SIG-M5 treated with dmso at 0.1 percent for 504 hours (cell line): ENCODE measurements around the gene PTPRD.

Source experiments
- DNase-seq: peaks from one replicate; lab custom pipeline; 2025; ENCODE audit not compliant: unreplicated experiment; lab: John Stamatoyannopoulos, UW

The PTPRD gene

GRCh38 chr9:8627976-8628679, 1984.7 kb downstream of the PTPRD start:
- DNase-seq: no peak

GRCh38 chr9:8622871-8623270, 1989.9 kb downstream of the PTPRD start:
- DNase-seq: no peak

DNA sequence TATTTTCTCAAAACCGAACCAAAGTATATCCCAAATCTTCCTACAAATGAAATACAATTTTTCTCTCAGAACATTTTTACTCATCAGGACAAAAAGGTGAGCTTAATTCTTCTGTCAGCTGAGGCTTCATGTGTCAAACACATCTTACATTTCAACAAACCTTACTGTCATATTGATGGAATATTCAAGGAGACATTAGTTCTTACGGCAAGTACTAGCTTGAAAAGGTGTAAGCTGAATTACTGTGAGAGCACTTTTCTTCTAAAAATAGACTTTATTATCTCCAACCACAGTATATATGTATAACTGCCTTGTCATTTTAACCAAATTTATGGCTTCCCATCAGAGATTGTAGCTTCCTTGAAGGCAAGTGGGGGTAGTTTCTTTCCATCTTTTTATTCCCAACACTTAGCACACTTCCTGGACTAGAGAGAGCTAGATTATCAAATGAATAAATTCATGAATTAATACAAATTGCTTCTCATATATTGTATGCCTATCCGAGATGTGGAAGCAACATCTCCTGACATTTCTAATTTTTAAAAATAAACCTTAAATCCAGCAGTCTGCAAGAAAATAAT, 1990.5 kb downstream of the PTPRD start:
- DNase-seq: no peak

DNA sequence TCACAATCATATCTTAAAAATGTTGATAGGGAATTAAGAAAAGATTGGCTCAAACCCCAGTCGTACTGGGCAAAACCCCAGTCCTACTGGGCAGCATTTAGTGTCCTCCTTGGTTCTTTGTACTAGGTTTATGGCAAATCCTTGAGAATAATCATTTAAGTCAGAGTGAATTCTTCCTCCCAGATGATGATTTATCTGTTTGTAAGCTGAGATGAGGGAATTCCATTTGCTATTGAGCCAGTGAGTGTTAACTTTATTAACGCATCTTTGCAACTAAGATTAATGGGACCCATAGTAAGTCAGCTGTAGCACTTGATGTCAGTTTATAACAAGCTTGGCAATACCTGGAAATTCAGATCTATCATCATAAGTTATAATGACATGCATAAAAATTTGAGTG, 1991.4 kb downstream of the PTPRD start:
- DNase-seq: no peak

DNA sequence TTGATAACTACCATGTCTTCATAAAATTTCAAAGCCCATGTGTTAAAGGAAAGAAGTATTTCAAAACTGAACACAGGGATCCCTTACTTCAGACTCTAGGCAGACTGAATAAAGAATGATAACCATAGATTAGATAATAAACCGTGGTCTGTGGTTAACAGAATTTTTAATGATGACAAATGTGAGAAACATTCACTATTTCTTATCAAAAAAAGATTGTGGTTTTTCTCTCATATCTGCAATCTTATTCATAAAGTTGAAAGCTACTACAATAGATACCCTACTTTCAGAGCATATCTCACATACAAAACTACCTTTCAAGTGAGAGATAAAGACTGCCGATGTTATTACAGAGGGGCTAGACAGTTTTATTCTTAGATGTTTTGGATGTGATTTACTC, 1996.4 kb downstream of the PTPRD start:
- DNase-seq: no peak

DNA sequence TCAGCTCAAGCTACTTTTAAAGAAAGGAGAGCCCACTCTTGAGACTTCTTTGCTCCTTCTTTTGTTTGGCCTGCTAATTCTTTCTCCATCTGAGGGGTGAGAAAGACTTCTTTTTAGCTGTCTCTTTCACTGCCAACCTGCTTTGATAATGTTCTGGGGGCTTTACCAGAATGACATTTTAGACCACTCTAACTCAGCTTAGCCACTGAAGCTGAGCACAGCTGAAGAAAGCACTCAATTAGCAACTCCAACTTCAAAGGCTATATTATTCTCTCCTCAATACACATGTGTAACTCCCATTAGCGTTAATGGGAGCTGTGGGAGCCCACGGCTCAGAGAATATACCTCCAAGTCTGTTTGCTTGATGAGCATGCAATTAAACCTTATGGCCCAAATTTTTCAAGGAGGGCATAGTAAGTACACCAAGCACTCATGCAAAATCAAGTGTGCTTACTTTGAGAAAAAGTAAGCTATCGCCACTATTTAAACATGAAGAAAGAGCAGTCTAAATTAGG, 1997.8 kb downstream of the PTPRD start:
- no peak for DNase-seq

DNA sequence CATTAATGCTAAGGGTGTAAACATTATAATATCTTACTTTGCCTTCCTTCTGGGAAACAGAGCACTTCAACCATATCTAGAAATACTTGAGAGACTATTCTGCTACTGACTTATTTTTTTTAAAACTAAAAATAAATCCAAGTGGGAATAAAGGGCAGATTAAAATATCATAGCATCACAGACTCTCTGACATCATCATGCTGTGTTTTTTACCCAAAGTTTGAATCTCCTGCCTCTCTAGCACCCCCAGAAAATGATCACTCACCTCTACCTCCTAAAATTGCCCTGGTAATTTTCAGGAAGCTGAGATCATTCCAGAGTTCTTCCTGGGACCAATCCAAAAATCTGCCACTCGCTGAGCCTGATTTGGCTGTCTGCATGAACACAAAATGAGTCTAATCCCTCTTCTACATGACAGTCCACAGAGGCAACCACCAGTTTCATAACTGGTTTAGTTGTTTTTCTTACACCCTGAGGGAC, 1999.4 kb downstream of the PTPRD start:
- DNase-seq: no peak

DNA sequence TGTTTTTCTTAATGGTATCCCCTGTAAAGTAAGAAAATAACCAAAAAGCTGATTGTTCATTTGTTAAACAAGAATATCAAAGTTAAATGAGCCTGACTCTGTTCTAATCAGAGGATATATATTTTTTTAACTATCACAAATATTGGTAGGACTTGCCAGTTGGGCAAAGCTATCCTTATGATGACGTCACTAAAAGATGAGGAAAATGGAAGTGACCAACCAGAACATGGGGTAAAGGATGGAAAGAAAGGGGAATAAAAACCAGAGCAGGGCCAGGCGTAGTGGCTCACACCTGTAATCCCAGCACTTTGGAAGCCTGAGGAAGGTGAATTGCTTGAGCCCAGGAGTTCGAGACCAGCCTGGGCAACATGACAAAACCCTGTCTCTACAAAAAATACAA, 2001.6 kb downstream of the PTPRD start:
- no peak for DNase-seq

GRCh38 chr9:8610256-8610655, 2002.5 kb downstream of the PTPRD start:
- no peak for DNase-seq

- no peak for DNase-seq
Measured at GRCh38 chr9:8605096-8605495, 2007.7 kb downstream of the PTPRD start.

DNA sequence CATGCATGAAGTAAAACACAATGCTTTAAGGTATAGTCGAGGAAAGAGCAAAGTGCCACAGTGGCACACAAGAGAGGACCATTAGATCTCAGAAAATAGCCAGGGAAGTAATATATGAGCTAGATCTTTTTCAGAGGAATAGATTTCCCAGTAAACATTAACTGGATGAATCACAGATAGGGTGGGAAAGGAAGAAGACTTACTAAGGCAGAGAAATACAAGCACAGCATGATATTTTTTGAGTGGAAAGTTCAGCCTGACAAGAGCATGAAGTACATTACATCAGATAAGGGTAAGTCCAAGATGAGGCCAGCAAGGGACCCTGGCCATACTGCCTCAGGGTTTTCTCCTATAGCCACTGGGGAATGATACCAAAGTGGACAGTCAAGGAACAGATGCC, 2008.6 kb downstream of the PTPRD start:
- DNase-seq: no peak

DNA sequence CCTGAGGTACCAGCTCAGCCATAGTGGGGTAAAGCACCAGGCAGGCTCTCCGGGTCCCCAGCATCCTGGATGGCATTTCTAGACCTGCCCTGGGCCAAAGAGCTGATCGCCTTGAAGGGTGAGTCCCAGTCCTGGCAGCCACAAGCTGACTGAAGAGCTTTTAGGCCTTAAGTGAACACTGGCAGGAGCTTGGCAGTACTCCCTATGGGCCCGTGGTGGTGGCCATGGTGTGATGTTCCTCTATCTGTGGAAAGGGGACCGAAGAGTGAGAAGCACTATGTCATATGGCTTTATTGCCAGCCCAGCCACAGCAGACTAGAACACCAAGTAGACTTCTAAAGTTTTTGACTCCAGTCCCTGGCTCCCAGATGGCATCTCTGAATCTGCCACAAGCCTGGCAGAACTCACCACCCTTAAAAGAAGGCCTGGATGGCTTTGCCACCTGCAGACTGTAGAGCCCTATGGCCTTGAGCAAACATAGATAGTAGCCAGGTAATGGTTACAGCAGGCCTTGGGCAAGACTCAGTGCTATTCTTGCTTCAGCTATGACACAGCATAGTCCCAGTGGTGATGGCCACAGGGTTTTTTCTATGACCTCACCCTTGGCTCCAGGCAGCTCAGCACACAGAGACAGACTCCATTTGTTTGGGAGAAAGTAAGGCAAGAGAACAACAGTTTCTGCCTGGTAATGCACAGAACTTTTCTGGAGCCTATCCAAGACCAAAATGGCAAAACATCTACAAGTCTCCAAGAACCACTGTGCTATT, 2011.7 kb downstream of the PTPRD start:
- DNase-seq: no peak

- no peak for DNase-seq
Measured at GRCh38 chr9:8599937-8600336, 2012.9 kb downstream of the PTPRD start.

DNA sequence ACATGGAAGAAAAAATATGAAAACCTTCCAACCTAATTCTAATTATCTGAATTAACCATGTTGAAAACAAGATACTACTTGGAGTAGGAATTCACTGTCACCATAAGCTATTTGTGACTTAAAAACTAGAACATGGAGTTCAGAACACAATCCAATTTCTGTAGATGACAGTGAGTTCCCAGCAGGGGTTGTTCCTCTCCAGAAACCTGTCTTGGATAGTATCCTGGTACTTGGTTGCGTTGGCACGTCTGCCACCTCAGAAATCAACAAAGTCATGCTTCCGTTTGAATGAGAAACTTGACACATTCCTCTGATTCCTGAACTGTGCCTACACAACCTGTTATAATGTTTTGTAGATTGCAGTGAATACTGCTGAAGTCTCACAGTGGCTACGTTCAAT, 2023.3 kb downstream of the PTPRD start:
- DNase-seq: no peak

- no peak for DNase-seq
Measured at GRCh38 chr9:8585036-8585435, 2027.8 kb downstream of the PTPRD start.

DNA sequence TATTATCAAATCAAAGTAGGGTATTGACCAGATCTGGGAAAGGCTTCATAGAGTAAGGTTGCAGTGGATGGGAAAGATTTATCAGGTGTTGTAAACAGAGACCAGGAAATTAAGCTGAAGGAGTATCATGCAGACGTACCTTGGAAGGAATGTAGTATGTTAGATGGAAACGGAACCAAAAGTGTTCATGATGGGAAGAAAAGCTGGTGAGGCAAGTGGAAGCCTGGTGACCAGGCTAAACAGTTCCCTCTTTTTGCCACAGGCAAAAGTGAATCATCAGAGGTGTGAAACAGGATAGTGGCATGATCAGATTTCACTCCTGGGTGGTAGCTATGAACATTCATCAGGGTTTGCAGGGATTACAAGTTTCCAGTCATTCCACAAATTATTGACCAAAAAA, 2033.1 kb downstream of the PTPRD start:
- DNase-seq: no peak

- no peak for DNase-seq
Measured at GRCh38 chr9:8576741-8577140, 2036.1 kb downstream of the PTPRD start.

DNA sequence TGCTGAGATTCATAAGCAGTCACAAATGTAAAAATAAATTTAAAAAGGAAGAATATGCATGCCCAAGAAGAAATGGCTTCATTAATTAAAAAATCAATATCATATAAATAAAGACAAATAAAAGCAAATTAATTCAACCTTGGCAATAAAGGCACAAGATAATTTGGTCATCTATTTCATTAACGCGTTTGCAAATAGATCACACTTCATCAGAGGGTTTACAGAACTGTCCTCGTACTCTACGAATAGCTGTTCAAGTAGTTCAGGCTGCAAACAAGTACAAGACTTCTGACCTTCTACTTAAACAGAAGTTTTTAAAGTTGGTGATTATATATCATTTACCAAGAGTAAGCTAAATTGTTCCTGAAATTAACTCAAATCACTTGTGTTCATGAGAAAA, 2038.0 kb downstream of the PTPRD start:
- DNase-seq: no peak

GRCh38 chr9:8572209-8572608, 2040.6 kb downstream of the PTPRD start:
- DNase-seq: no peak

DNA sequence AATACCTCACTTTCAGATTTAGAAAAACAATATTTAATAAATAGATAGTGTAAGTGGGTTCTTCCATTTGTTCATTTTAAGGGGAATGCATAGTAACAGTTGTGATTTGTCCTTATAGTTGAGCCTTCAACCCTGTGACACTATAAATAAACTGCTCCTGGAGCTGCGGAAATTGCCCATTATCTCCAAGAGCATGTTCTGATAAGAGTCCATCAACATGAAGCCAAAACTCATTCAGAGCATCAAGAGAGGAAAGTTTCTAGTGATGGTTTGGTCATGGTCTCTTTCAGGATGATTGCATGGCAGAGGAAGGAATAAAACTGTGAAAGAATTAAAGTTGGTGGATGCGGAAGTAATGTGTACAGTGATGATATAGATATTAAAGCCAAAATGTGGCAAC, 2041.2 kb downstream of the PTPRD start:
- no peak for DNase-seq

- DNase-seq: no peak
Measured at GRCh38 chr9:8570776-8571175, 2042.0 kb downstream of the PTPRD start.

DNA sequence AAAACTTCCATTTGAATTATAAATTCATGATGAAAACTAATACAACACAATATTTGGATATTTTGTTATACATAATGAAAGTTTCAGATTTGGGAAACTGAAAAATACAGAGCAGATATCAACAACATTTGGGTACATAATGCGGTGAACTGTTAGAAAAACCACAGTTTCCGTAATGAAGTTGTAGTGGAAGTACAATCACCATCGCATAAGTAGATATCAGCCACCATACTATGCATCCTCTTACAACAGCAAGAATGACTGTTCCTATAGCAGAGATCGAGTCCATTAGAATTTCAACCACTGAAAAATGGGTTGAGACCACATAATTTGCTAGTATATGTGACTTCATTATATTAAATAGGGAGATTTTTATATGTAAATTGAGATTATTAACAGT, 2043.0 kb downstream of the PTPRD start:
- DNase-seq: no peak
